GM12873 (cell line): ENCODE results near the gene CTNNA3.

ENCODE experiments used
- CTCF ChIP-seq: IDR thresholded peaks from 2 replicates; pipeline ENCODE4 v1.5.1; 2012; ENCODE audit warnings: low read depth, mild to moderate bottlenecking, moderate library complexity, low read length, control low read depth; ENCODE audit not compliant: insufficient read depth; ENCODE audit errors: missing control alignments

The CTNNA3 gene

GRCh38 chr10:65907199-65907712 lies 1788.7 kb downstream of the CTNNA3 start:
- TF ChIP-seq CTCF = no peak

DNA sequence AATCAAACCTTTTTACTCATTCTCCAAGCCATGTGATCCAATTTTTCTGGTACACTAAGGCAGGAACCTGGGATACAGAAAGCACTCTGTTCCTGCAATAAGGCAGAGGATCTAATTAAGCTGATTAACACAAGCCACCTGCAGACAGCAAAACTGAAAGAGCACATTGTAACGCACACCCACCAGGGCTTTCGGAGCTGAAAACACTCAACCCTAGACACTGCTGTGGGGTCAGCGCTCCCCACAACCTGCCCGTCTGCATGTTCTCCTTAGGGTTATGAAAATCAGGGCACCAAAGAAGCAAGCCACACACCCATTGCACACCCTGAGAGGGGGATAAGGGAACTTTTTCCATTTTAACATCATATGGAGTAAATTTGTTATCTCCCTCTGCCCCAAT lies 1792.4 kb downstream of the CTNNA3 start:
- no peak for TF ChIP-seq CTCF

DNA sequence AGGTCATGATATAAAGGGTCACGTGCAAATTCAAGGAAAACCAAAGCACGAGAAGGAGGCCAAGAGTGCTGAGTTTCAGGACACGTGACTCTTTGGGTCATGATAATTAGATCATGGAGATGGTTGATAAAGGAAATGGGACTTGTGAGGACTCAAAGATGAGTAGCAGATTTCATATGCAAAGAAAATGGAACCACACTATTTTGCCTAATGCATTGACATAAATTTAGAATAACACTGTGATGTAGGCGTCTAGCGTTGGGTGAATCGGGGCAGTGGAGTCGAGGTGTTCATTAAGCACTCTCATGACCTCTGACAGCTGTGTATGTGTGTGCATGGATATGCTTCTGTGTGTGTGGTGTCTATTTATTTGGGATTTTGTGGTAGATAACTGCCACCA lies 1795.7 kb downstream of the CTNNA3 start:
- no peak for TF ChIP-seq CTCF

DNA sequence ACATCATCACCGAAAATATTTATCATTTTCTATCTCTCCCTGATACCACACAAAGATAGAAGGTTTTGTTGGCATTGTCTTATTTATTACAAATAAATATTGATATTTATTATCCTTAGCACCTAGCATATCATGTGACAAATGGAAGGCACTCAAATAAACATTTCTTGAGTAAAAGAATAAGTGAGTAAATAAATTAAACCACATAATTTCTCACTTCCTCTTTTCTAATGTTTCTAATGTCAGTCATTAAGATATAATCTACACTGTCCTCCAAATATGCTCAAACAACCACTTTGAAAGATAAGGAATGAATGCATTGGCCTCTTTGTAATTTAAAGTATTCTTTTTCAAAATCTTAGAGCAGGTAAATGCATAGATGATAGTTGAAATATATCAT lies 1797.9 kb downstream of the CTNNA3 start:
- no peak for TF ChIP-seq CTCF

GRCh38 chr10:65894961-65895360 lies 1801.0 kb downstream of the CTNNA3 start:
- no peak for TF ChIP-seq CTCF

GRCh38 chr10:65894379-65894778 lies 1801.6 kb downstream of the CTNNA3 start:
- no peak for TF ChIP-seq CTCF

DNA sequence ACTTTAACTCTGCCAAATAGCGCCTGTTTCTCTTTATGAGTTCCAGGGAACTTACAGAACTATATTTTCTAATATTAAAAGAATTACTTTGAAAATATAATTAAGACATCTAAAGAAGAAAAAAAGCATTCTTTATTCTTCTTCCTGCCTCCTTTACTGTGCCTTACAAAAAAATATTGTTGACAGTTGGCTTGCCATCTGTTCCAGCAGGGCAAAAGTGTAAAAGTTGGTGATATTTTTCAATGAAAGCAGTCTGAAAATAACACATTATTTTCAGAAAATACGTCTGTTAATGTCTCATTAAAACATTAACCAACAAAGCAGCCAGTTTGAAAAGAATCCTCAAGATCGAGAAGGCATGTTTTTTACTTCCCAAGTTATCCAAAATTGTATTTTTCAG lies 1802.3 kb downstream of the CTNNA3 start:
- TF ChIP-seq CTCF = no peak
